ENCODE results near the gene BRD7. TPM values are rescaled to one million over a fixed set of nuclear protein-coding genes. Genes with fewer than 3 reads are reported as not detected.

Gene BRD7
- total and polyA plus RNA-seq, 7 experiments from 2014 or later, result 34.5 to 91.1 (median 84.4) TPM

- no peaks in the 10 kb centered on the region for H3K27me3 Mint-ChIP-seq
- H3K27ac Mint-ChIP-seq, result peak overlapping the region in 5 of 9 donors; percentile 5 to 93 (median 51)
- H3K27me3 ChIP-seq (ENCODE audit: control insufficient read depth in 2 of 2, insufficient read depth in 2 of 2, low read length in 2 of 2), result no peaks in the 10 kb centered on the region
- intact Hi-C loops (cut with micrococcal nuclease), result no loop called here
- ChIA-PET POLR2A (interaction anchor here (1.9 kb wide), 1 partner anchor 16 kb away, joined by 8 read pairs; no protein-coding TSS in a partner anchor), CTCF (no interaction called here)
- peaks cover 7 to 12% of the 10 kb centered on the region in 2 donors for H3K4me1 ChIP-seq (ENCODE audit: control insufficient read depth in 2 of 2, insufficient read depth in 2 of 2, low read length in 2 of 2)
- H3K4me3 ChIP-seq (ENCODE audit: low read length), result no peak overlapping the region
- H3K36me3 ChIP-seq (ENCODE audit: control insufficient read depth in 2 of 3, insufficient read depth in 3 of 3, low read length in 3 of 3), result peaks cover 15 to 86% (median 41%) of the 10 kb centered on the region in 3 experiments
- H3K27ac ChIP-seq (ENCODE audit: low read depth, low read length), result peak overlapping the region; percentile 31
- H3K9me3 ChIP-seq (ENCODE audit: control insufficient read depth in 2 of 3, low read length in 3 of 3), result peaks cover 0 to 6% (median 0%) of the 10 kb centered on the region in 3 experiments
- peaks cover 11 to 38% (median 24%) of the 10 kb centered on the region in 7 donors for H3K4me1 Mint-ChIP-seq
- ATAC-seq (no peak), DNase-seq (no peak)
- peaks cover 3 to 31% (median 19%) of the 10 kb centered on the region in 5 donors for H3K36me3 Mint-ChIP-seq
- peaks cover 0 to 2% (median 0%) of the 10 kb centered on the region in 11 donors for H3K9me3 Mint-ChIP-seq
- no peak overlapping the region for H3K4me3 Mint-ChIP-seq
Observed at GRCh38 chr16:50289950-50290764, 78.6 kb downstream of the BRD7 start.

- Mint-ChIP-seq H3K27me3 (no peaks in the 10 kb centered on the region), H3K4me1 (peaks cover 19 to 48% (median 35%) of the 10 kb centered on the region in 7 donors), H3K27ac (peak overlapping the region in 7 of 9 donors; percentile 39 to 85 (median 64)), H3K9me3 (peaks cover 0 to 2% (median 0%) of the 10 kb centered on the region in 11 donors), H3K36me3 (peaks cover under 1 to 29% (median 19%) of the 10 kb centered on the region in 5 donors), H3K4me3 (peak overlapping the region in 3 of 10 donors; percentile 5 to 27 (median 21))
- ATAC-seq (no peak), DNase-seq (no peak)
- Histone ChIP-seq H3K27ac (ENCODE audit: low read depth, low read length) (no peak overlapping the region), H3K4me3 (ENCODE audit: low read length) (no peak overlapping the region), H3K4me1 (ENCODE audit: control insufficient read depth in 2 of 2, insufficient read depth in 2 of 2, low read length in 2 of 2) (peaks cover 19 to 24% of the 10 kb centered on the region in 2 donors), H3K27me3 (ENCODE audit: control insufficient read depth in 2 of 2, insufficient read depth in 2 of 2, low read length in 2 of 2) (no peaks in the 10 kb centered on the region), H3K36me3 (ENCODE audit: control insufficient read depth in 2 of 3, insufficient read depth in 3 of 3, low read length in 3 of 3) (peaks cover 14 to 73% (median 41%) of the 10 kb centered on the region in 3 experiments), H3K9me3 (ENCODE audit: control insufficient read depth in 2 of 3, low read length in 3 of 3) (peaks cover 0 to 6% (median 0%) of the 10 kb centered on the region in 3 experiments)
- POLR2A ChIA-PET, result interaction anchor here (0.6 to 1.9 kb wide), 3 partner anchors 15 to 25 kb away, joined by 3 to 8 read pairs (median 3); no protein-coding TSS in a partner anchor
- CTCF ChIA-PET, result no interaction called here
- intact Hi-C loops (cut with micrococcal nuclease), result no loop called here
Observed at GRCh38 chr16:50288920-50289319, 79.9 kb downstream of the BRD7 start.

- peak overlapping the region in 2 of 9 donors; percentile 13 to 84 for H3K27ac Mint-ChIP-seq
- H3K36me3 Mint-ChIP-seq, result peaks cover 0 to 28% (median 19%) of the 10 kb centered on the region in 5 donors
- Histone ChIP-seq H3K36me3 (ENCODE audit: control insufficient read depth in 2 of 3, insufficient read depth in 3 of 3, low read length in 3 of 3) (peaks cover 5 to 64% (median 35%) of the 10 kb centered on the region in 3 experiments), H3K27me3 (ENCODE audit: control insufficient read depth in 2 of 2, insufficient read depth in 2 of 2, low read length in 2 of 2) (no peaks in the 10 kb centered on the region), H3K9me3 (ENCODE audit: control insufficient read depth in 2 of 3, low read length in 3 of 3) (peaks cover 0 to 6% (median 0%) of the 10 kb centered on the region in 3 experiments), H3K4me1 (ENCODE audit: control insufficient read depth in 2 of 2, insufficient read depth in 2 of 2, low read length in 2 of 2) (peaks cover 28 to 33% of the 10 kb centered on the region in 2 donors), H3K4me3 (ENCODE audit: low read length) (no peak overlapping the region), H3K27ac (ENCODE audit: low read depth, low read length) (no peak overlapping the region)
- ChIA-PET POLR2A (interaction anchor here (0.6 to 1.9 kb wide), 2 partner anchors 14 to 39 kb away, joined by 3 to 8 read pairs; no protein-coding TSS in a partner anchor), CTCF (interaction anchor here (0.7 kb wide), 1 partner anchor 76 kb away, joined by 3 read pairs; no protein-coding TSS in a partner anchor)
- peaks cover 0 to 2% (median 0%) of the 10 kb centered on the region in 11 donors for H3K9me3 Mint-ChIP-seq
- ATAC-seq (no peak), DNase-seq (no peak)
- H3K4me3 Mint-ChIP-seq, result peak overlapping the region in 1 of 10 donors; percentile 5
- H3K4me1 Mint-ChIP-seq, result peaks cover 28 to 57% (median 44%) of the 10 kb centered on the region in 7 donors
- intact Hi-C loops (cut with micrococcal nuclease), result no loop called here
- no peaks in the 10 kb centered on the region for H3K27me3 Mint-ChIP-seq
Observed at GRCh38 chr16:50288026-50288425, 80.8 kb downstream of the BRD7 start.

- H3K36me3 Mint-ChIP-seq, result peaks cover 0 to 32% (median 19%) of the 10 kb centered on the region in 5 donors
- Histone ChIP-seq H3K9me3 (ENCODE audit: control insufficient read depth in 2 of 3, low read length in 3 of 3) (peaks cover 0 to 6% (median 0%) of the 10 kb centered on the region in 3 experiments), H3K27ac (ENCODE audit: low read depth, low read length) (no peak overlapping the region), H3K36me3 (ENCODE audit: control insufficient read depth in 2 of 3, insufficient read depth in 3 of 3, low read length in 3 of 3) (peaks cover 0 to 51% (median 24%) of the 10 kb centered on the region in 3 experiments), H3K4me1 (ENCODE audit: control insufficient read depth in 2 of 2, insufficient read depth in 2 of 2, low read length in 2 of 2) (peaks cover 42 to 46% of the 10 kb centered on the region in 2 donors), H3K27me3 (ENCODE audit: control insufficient read depth in 2 of 2, insufficient read depth in 2 of 2, low read length in 2 of 2) (no peaks in the 10 kb centered on the region), H3K4me3 (ENCODE audit: low read length) (no peak overlapping the region)
- no peaks in the 10 kb centered on the region for H3K27me3 Mint-ChIP-seq
- H3K4me3 Mint-ChIP-seq, result peak overlapping the region in 1 of 10 donors; percentile 12
- CTCF ChIA-PET, result interaction anchor here (0.6 to 4.0 kb wide), 5 partner anchors 9 to 466 kb away, joined by 3 to 15 read pairs (median 4); no protein-coding TSS in a partner anchor
- ATAC-seq (no peak), DNase-seq (no peak)
- peaks cover 0 to 2% (median 0%) of the 10 kb centered on the region in 11 donors for H3K9me3 Mint-ChIP-seq
- H3K27ac Mint-ChIP-seq, result peak overlapping the region in 5 of 9 donors; percentile 51 to 84 (median 79)
- H3K4me1 Mint-ChIP-seq, result peaks cover 39 to 69% (median 54%) of the 10 kb centered on the region in 7 donors
- POLR2A ChIA-PET, result interaction anchor here (0.7 to 14.6 kb wide), 4 partner anchors 8 to 20 kb away, joined by 3 to 257 read pairs (median 3); partner anchors contain the start of gene ADCY7
- intact Hi-C loops (cut with micrococcal nuclease), result no loop called here
Observed at GRCh38 chr16:50286681-50287080, 82.1 kb downstream of the BRD7 start.

GRCh38 chr16:50285406-50286003 lies 83.3 kb downstream of the BRD7 start:
- Mint-ChIP-seq H3K27ac (peak overlapping the region; percentile 33 to 87 (median 78)), H3K36me3 (peaks cover 0 to 33% (median 19%) of the 10 kb centered on the region in 5 donors), H3K27me3 (no peaks in the 10 kb centered on the region), H3K4me3 (peak overlapping the region in 8 of 10 donors; percentile 8 to 93 (median 66)), H3K9me3 (peaks cover 0 to 2% (median 0%) of the 10 kb centered on the region in 11 donors), H3K4me1 (peaks cover 46 to 79% (median 65%) of the 10 kb centered on the region in 7 donors)
- Histone ChIP-seq H3K9me3 (ENCODE audit: control insufficient read depth in 2 of 3, low read length in 3 of 3) (peaks cover 0 to 6% (median 0%) of the 10 kb centered on the region in 3 experiments), H3K27me3 (ENCODE audit: control insufficient read depth in 2 of 2, insufficient read depth in 2 of 2, low read length in 2 of 2) (no peaks in the 10 kb centered on the region), H3K36me3 (ENCODE audit: control insufficient read depth in 2 of 3, insufficient read depth in 3 of 3, low read length in 3 of 3) (peaks cover 0 to 40% (median 19%) of the 10 kb centered on the region in 3 experiments), H3K4me1 (ENCODE audit: control insufficient read depth in 2 of 2, insufficient read depth in 2 of 2, low read length in 2 of 2) (peaks cover 53 to 57% of the 10 kb centered on the region in 2 donors), H3K4me3 (ENCODE audit: low read length) (no peak overlapping the region), H3K27ac (ENCODE audit: low read depth, low read length) (peak overlapping the region; percentile 59)
- intact Hi-C loops (cut with micrococcal nuclease), result no loop called here
- DNase-seq, result no peak
- ATAC-seq, result no peak
- POLR2A ChIA-PET, result interaction anchor here (0.7 to 14.6 kb wide), 4 partner anchors 19 to 65 kb away, joined by 3 to 257 read pairs (median 4); partner anchors contain the start of gene ADCY7
- CTCF ChIA-PET, result interaction anchor here (0.6 to 4.0 kb wide), 6 partner anchors 11 to 356 kb away, joined by 3 to 15 read pairs (median 5); partner anchors contain the start of gene ADCY7
